Measurements from ENCODE around the gene ZNF697. TPM values are rescaled to one million over a fixed set of nuclear protein-coding genes. Genes with fewer than 3 reads are reported as not detected.

The ZNF697 gene
- total RNA-seq, 6 experiments from 2014 or later = 7.5 to 8.5 (median 8.1) TPM

- Mint-ChIP-seq H3K27ac (no peak overlapping the region), H3K4me3 (no peak overlapping the region), H3K27me3 (ENCODE audit: insufficient read depth) (no peaks in the 10 kb centered on the region; the same call in 1 of the 2 replicates), H3K4me1 (ENCODE audit: low read depth) (peaks cover 73% of the 10 kb centered on the region), H3K9me3 (no peaks in the 10 kb centered on the region), H3K36me3 (ENCODE audit: low read depth) (peaks cover 4% of the 10 kb centered on the region; the same call in 1 of the 2 replicates)
- no peak for DNase-seq
- TF ChIP-seq, protein P1, sequence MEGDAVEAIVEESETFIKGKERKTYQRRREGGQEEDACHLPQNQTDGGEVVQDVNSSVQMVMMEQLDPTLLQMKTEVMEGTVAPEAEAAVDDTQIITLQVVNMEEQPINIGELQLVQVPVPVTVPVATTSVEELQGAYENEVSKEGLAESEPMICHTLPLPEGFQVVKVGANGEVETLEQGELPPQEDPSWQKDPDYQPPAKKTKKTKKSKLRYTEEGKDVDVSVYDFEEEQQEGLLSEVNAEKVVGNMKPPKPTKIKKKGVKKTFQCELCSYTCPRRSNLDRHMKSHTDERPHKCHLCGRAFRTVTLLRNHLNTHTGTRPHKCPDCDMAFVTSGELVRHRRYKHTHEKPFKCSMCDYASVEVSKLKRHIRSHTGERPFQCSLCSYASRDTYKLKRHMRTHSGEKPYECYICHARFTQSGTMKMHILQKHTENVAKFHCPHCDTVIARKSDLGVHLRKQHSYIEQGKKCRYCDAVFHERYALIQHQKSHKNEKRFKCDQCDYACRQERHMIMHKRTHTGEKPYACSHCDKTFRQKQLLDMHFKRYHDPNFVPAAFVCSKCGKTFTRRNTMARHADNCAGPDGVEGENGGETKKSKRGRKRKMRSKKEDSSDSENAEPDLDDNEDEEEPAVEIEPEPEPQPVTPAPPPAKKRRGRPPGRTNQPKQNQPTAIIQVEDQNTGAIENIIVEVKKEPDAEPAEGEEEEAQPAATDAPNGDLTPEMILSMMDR (IDR thresholded peaks at IDR 0.05) = no peak
Measured at GRCh38 chr1:119651133-119651532, 3.1 kb upstream of the ZNF697 start.

- no peak for DNase-seq
- Mint-ChIP-seq H3K4me3 (peak overlapping the region; percentile 98), H3K27me3 (ENCODE audit: insufficient read depth) (no peaks in the 10 kb centered on the region; the same call in 1 of the 2 replicates), H3K36me3 (ENCODE audit: low read depth) (peaks cover 4% of the 10 kb centered on the region; the same call in 1 of the 2 replicates), H3K4me1 (ENCODE audit: low read depth) (peaks cover 75% of the 10 kb centered on the region), H3K9me3 (no peaks in the 10 kb centered on the region), H3K27ac (peak overlapping the region; percentile 93)
- TF ChIP-seq, protein P1 (IDR thresholded peaks at IDR 0.05) = no peak
Measured at GRCh38 chr1:119648620-119649004, 546 bp upstream of the ZNF697 start.

DNA sequence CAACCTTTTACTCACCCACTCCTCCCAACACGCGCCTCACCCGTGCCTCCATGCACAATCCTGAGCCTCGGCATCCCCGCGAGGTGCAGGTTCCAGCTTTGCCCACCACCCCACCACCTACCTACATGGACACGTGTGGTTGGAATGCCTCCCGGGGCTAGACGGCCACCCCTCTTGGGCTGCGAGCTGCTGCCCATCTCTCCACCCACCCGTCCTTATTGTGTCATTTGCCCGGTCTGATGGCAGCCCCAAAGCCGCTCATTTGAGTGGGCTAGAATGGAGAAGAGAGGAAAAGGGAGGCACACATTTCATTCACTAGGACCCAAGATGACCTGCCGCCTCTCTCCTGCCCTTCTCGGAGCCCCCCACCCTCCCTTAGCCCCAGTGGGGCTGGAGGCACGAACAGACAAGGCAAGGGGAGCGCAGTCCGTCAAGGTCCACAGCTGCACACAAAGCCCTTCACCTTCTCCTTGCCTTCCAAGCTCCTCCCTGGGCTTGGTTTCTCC lies 785 bp downstream of the ZNF697 start:
- H3K9me3 Mint-ChIP-seq = no peaks in the 10 kb centered on the region
- TF ChIP-seq, protein P1 (IDR thresholded peaks at IDR 0.05) = no peak
- DNase-seq = no peak
- no peaks in the 10 kb centered on the region; the same call in 1 of the 2 replicates for H3K27me3 Mint-ChIP-seq (ENCODE audit: insufficient read depth)
- H3K36me3 Mint-ChIP-seq (ENCODE audit: low read depth) = peaks cover 4% of the 10 kb centered on the region; the same call in 1 of the 2 replicates
- H3K27ac Mint-ChIP-seq = peak overlapping the region; percentile 93
- peak overlapping the region; percentile 98 for H3K4me3 Mint-ChIP-seq
- peaks cover 72% of the 10 kb centered on the region for H3K4me1 Mint-ChIP-seq (ENCODE audit: low read depth)

- Mint-ChIP-seq H3K4me3 (peak overlapping the region; percentile 98), H3K36me3 (ENCODE audit: low read depth) (peaks cover 10% of the 10 kb centered on the region; the same call in 1 of the 2 replicates), H3K27me3 (ENCODE audit: insufficient read depth) (no peaks in the 10 kb centered on the region; the same call in 1 of the 2 replicates), H3K9me3 (no peaks in the 10 kb centered on the region), H3K4me1 (ENCODE audit: low read depth) (peaks cover 68% of the 10 kb centered on the region), H3K27ac (peak overlapping the region; percentile 93)
- peak; percentile 77 for DNase-seq
- TF ChIP-seq, protein P1 (IDR thresholded peaks at IDR 0.05) = no peak
Measured at GRCh38 chr1:119646521-119647227, 1.4 kb downstream of the ZNF697 start.

DNA sequence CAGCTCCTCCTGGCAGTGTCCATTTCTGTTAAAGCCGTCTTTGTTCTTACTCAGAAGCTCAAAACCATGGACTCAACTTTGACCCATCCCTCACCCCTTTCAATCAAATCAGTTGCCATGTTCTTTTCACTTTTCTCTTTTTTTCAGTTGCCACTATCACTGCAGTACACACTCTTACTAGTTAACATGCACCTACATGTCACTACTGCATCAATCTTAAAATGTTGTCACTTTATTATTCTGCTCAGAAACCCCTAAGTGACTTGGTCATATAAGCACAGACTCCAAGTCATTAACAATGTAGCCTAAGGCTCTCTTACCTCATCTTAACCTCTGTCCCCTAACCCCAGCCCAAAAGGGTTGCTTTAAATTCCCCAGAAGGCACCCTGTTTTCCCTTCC lies 9.0 kb downstream of the ZNF697 start:
- DNase-seq = no peak
- no peaks in the 10 kb centered on the region for H3K27me3 Mint-ChIP-seq (ENCODE audit: insufficient read depth)
- peaks cover 29% of the 10 kb centered on the region for H3K4me1 Mint-ChIP-seq (ENCODE audit: low read depth)
- H3K4me3 Mint-ChIP-seq = no peak overlapping the region
- no peaks in the 10 kb centered on the region for H3K9me3 Mint-ChIP-seq
- TF ChIP-seq, protein P1 (IDR thresholded peaks at IDR 0.05) = no peak
- no peak overlapping the region for H3K27ac Mint-ChIP-seq
- peaks cover 7% of the 10 kb centered on the region; the same call in 1 of the 2 replicates for H3K36me3 Mint-ChIP-seq (ENCODE audit: low read depth)

All from HFFc6 (cell line).